A549 (cell line): ENCODE data around the gene ANKRD24. TPM values are rescaled to one million over a fixed set of nuclear protein-coding genes. Genes with fewer than 3 reads are reported as not detected.
A peak's percentile ranks its signal among the peaks of the same experiment; 100 is the strongest.

Experiments
- ATAC-seq, 2 experiments: fragments of 200-7000 bp in 1 of 2; fragments of >200 bp in 1 of 2; cut with Nextera tagmentation in 1 of 2; cut with Tn5 transposase in 1 of 2; 3 replicates each; pipeline versions ENCODE4 v1.8.0 to v1.9.1; 2018 to 2020; ENCODE audit warnings: mild to moderate bottlenecking in 1 of 2, moderate library complexity in 1 of 2
- CTCF ChIA-PET: fragments of 300-600 bp; sonication (Branson Sonifier 250); formaldehyde crosslinking; extraction: SDS; loops from one replicate; lab custom pipeline; 2021; ENCODE audit warnings: antibody characterized with exemption, inconsistent platforms; lab: Yijun Ruan, JAX
- POLR2A ChIA-PET: fragments of 350-600 bp; formaldehyde crosslinking; extraction: SDS; loops from one replicate; lab custom pipeline; 2021; ENCODE audit warnings: antibody characterized with exemption, inconsistent platforms; lab: Yijun Ruan, JAX
- DNase-seq, 2 experiments: peaks; one replicate each; pipeline versions ENCODE4 v3.0.0 to v3.0.0-alpha.2; 2011 to 2016; ENCODE audit warnings: low read depth in 1 of 2, low spot score in 1 of 2
- FAIRE-seq: peaks from 2 replicates; lab custom pipeline; 2011; peaks lifted over from hg19 to GRCh38; lab: Jason Lieb, UNC
- H3K27ac ChIP-seq, 2 experiments: fragments of >200 bp; sonication (Bioruptor Twin); formaldehyde crosslinking; 3 replicates each; pipeline ENCODE4 v1.5.1; 2016 to 2017
- H3K4me1 ChIP-seq: fragments of >200 bp; sonication (Bioruptor Twin); formaldehyde crosslinking; 3 replicates; pipeline ENCODE4 v1.6.1; 2016
- H3K4me2 ChIP-seq: fragments of >200 bp; sonication (Bioruptor Twin); formaldehyde crosslinking; 3 replicates; pipeline ENCODE4 v1.6.1; 2016
- H3K4me3 ChIP-seq: fragments of >200 bp; sonication (Bioruptor Twin); formaldehyde crosslinking; 3 replicates; pipeline ENCODE4 v1.5.1; 2016
- H3K9me3 ChIP-seq: fragments of >200 bp; sonication (Bioruptor Twin); formaldehyde crosslinking; 3 replicates; pipeline ENCODE4 v1.6.1; 2016
- ATOH8 ChIP-seq: fragments of 250-450 bp; sonication (Bioruptor Pico); IDR thresholded peaks from 2 replicates; pipeline ENCODE4 v1.5.0; 2020; ENCODE audit warnings: low read depth, mild to moderate bottlenecking, moderate library complexity
- BHLHE40 ChIP-seq: IDR thresholded peaks from 2 replicates; pipeline ENCODE4 v1.6.1; 2012; ENCODE audit warnings: low read depth, low read length, inconsistent platforms
- CBX2 ChIP-seq: fragments of 200-600 bp; sonication (generic); IDR thresholded peaks from 2 replicates; pipeline ENCODE4 v1.6.1; 2016; ENCODE audit warnings: low read depth, mild to moderate bottlenecking, borderline replicate concordance
- CEBPB ChIP-seq, 2 experiments: fragments of >200 bp in 1 of 2; sonication (Bioruptor Twin) in 1 of 2; formaldehyde crosslinking in 1 of 2; IDR thresholded peaks; 2 replicates each; pipeline ENCODE4 v1.6.1; 2012 to 2016
- CHD4 ChIP-seq: fragments of 200-600 bp; sonication (generic); IDR thresholded peaks from 2 replicates; pipeline ENCODE4 v1.6.1; 2016; ENCODE audit warnings: antibody characterized with exemption, mild to moderate bottlenecking, borderline replicate concordance
- CTCF ChIP-seq: fragments of >200 bp; sonication (Bioruptor Twin); formaldehyde crosslinking; IDR thresholded peaks from 3 replicates; pipeline ENCODE4 v1.5.1; 2016
- EHMT2 ChIP-seq: fragments of 200-600 bp; sonication (generic); IDR thresholded peaks from 2 replicates; pipeline ENCODE4 v1.6.1; 2016; ENCODE audit warnings: antibody characterized with exemption, low read depth, mild to moderate bottlenecking, moderate library complexity
- EP300 ChIP-seq, 2 experiments: fragments of >200 bp; sonication (Bioruptor Twin); formaldehyde crosslinking; IDR thresholded peaks; 2 replicates in 1 of 2; 3 replicates in 1 of 2; pipeline ENCODE4 v1.6.1; 2016 to 2017
- ESRRA ChIP-seq: fragments of 150-350 bp; IDR thresholded peaks from 2 replicates; pipeline ENCODE4 v1.6.1; 2014; ENCODE audit warnings: mild to moderate bottlenecking, low read length, borderline replicate concordance
- HES2 ChIP-seq: fragments of >200 bp; sonication (Bioruptor Twin); formaldehyde crosslinking; IDR thresholded peaks from 2 replicates; pipeline ENCODE4 v1.6.1; 2016
- HEYL ChIP-seq: fragments of 250-450 bp; sonication (Bioruptor Pico); IDR thresholded peaks from 2 replicates; pipeline ENCODE4 v1.8.0; 2021; ENCODE audit warnings: mild to moderate bottlenecking, moderate library complexity
- HMGXB4 ChIP-seq: fragments of 250-450 bp; sonication (Bioruptor Pico); IDR thresholded peaks from 2 replicates; pipeline ENCODE4 v1.5.0; 2021; ENCODE audit warnings: mild to moderate bottlenecking, moderate library complexity, borderline replicate concordance
- HOXB13 ChIP-seq: fragments of 250-450 bp; sonication (Bioruptor Pico); IDR thresholded peaks from 2 replicates; pipeline ENCODE4 v1.5.0; 2020; ENCODE audit warnings: low read depth, mild to moderate bottlenecking, moderate library complexity
- KDM5A ChIP-seq: fragments of 200-600 bp; sonication (generic); IDR thresholded peaks from 2 replicates; pipeline ENCODE4 v1.6.1; 2016; ENCODE audit warnings: antibody characterized with exemption, mild to moderate bottlenecking
- MAFK ChIP-seq: fragments of 450-650 bp; IDR thresholded peaks from 2 replicates; pipeline ENCODE4 v1.6.1; 2014; ENCODE audit not compliant: partially characterized antibody
- MAX ChIP-seq: IDR thresholded peaks from 2 replicates; pipeline ENCODE4 v1.6.1; 2012
- MAZ ChIP-seq: fragments of 150-350 bp; IDR thresholded peaks from 2 replicates; pipeline ENCODE4 v1.6.1; 2014; ENCODE audit warnings: antibody characterized with exemption, low read depth, low read length, borderline replicate concordance
- PBX3 ChIP-seq: IDR thresholded peaks from 2 replicates; pipeline ENCODE4 v1.6.1; 2012
- PHF8 ChIP-seq: fragments of 200-600 bp; sonication (generic); IDR thresholded peaks from 2 replicates; pipeline ENCODE4 v1.6.1; 2016; ENCODE audit warnings: low read depth, mild to moderate bottlenecking, antibody characterized with exemption, moderate library complexity, borderline replicate concordance
- POLR2A ChIP-seq: IDR thresholded peaks from 2 replicates; pipeline ENCODE4 v1.6.1; 2012; ENCODE audit warnings: mild to moderate bottlenecking, low read length
- RAD21 ChIP-seq, 2 experiments: fragments of >200 bp in 1 of 2; sonication (Bioruptor Twin) in 1 of 2; formaldehyde crosslinking in 1 of 2; IDR thresholded peaks in 1 of 2; conservative IDR thresholded peaks in 1 of 2; 2 replicates in 1 of 2; 3 replicates in 1 of 2; pipeline ENCODE4 v1.6.1; 2012 to 2018; ENCODE audit warnings: inconsistent platforms in 1 of 2
- RARB ChIP-seq: fragments of 250-450 bp; sonication (Bioruptor Pico); IDR thresholded peaks from 2 replicates; pipeline ENCODE4 v1.8.0; 2021; ENCODE audit warnings: mild to moderate bottlenecking, moderate library complexity
- RFX5 ChIP-seq: fragments of 450-650 bp; IDR thresholded peaks from 2 replicates; pipeline ENCODE4 v1.7.1; 2014; ENCODE audit warnings: antibody characterized with exemption, mild to moderate bottlenecking, moderate library complexity
- SMC3 ChIP-seq: fragments of >200 bp; sonication (Bioruptor Twin); formaldehyde crosslinking; IDR thresholded peaks from 3 replicates; pipeline ENCODE4 v1.6.1; 2018; ENCODE audit warnings: inconsistent platforms
- TP53 ChIP-seq: fragments of 250-450 bp; sonication (Bioruptor Pico); IDR thresholded peaks from 2 replicates; pipeline ENCODE4 v1.5.0; 2021; ENCODE audit warnings: mild to moderate bottlenecking, moderate library complexity
- ZC3H11A ChIP-seq: fragments of 450-650 bp; IDR thresholded peaks from 2 replicates; pipeline ENCODE4 v1.6.1; 2014; ENCODE audit warnings: antibody characterized with exemption, mild to moderate bottlenecking
- ZFP36 ChIP-seq: fragments of 450-650 bp; IDR thresholded peaks from 2 replicates; pipeline ENCODE4 v1.6.1; 2014; ENCODE audit warnings: borderline replicate concordance; ENCODE audit not compliant: partially characterized antibody
- WGBS: methylation state at CpG from one replicate; pipeline ENCODE4 v1.1.6; 2017; ENCODE audit errors: missing lambda C conversion rate; 5-methylcytosine and 5-hydroxymethylcytosine counted together
- polyA plus RNA-seq, 4 experiments: library from polyadenylated mRNA; depleted of rRNA in 3 of 4; stranded (reverse); fragments of >200 nt; fragmentation: RNase III in 1 of 4; extraction: RNeasy Plus Mini Kit Qiagen cat#74134 plus additional on column Dnase treatment in 1 of 4; gene quantifications; 2 replicates in 3 of 4; 3 replicates in 1 of 4; pipeline ENCODE4 v1.2.3, GENCODE V29; 2011 to 2017

Gene ANKRD24
- polyA plus RNA-seq, 2 of the 4 experiments (the other 2 are of a cell fraction), result 0.28 to 0.36 TPM

- H3K4me3 ChIP-seq, result no peak overlapping the region
- H3K4me2 ChIP-seq, result no peak overlapping the region
- no peak for ATAC-seq
- H3K9me3 ChIP-seq, result no peaks in the 10 kb centered on the region
- ChIA-PET CTCF (interaction anchor here (0.5 to 6.0 kb wide), 7 partner anchors 13 to 1387 kb away, joined by 3 to 66 read pairs (median 3); partner anchors contain the start of gene CREB3L3), POLR2A (no interaction called here)
- H3K27ac ChIP-seq, result 0 out of 6 replicates have a peak overlapping the region, but pooled peaks have one; percentile 1 to 2
- TF ChIP-seq POLR2A (no peak), ZFP36 (no peak), SMC3 (no peak), CBX2 (no peak), HOXB13 (CRISPR knock-in tag) (no peak), CTCF (no peak), RFX5 (no peak), MAX (no peak), CEBPB (IDR thresholded peaks at IDR 0.05) (no peak), KDM5A (no peak), ATOH8 (CRISPR knock-in tag) (no peak), HES2 (no peak), TP53 (CRISPR knock-in tag) (no peak), CHD4 (no peak), ZC3H11A (no peak), HEYL (no peak), MAFK (no peak), ESRRA (no peak)
- 76% methylated on average over 5 of the region's 5 CpGs for WGBS
- H3K4me1 ChIP-seq, result peaks cover 19% of the 10 kb centered on the region
- DNase-seq, result no peak
- FAIRE-seq, result no peak
These were observed 44.0 kb upstream of the ANKRD24 start for GRCh38 chr19:4138445-4138844.

GRCh38 chr19:4139614-4140236 lies 42.8 kb upstream of the ANKRD24 start:
- Histone ChIP-seq H3K4me2 (peak overlapping the region; percentile 65), H3K27ac (peak overlapping the region; percentile 77 to 81), H3K4me1 (peaks cover 20% of the 10 kb centered on the region), H3K4me3 (no peak overlapping the region), H3K9me3 (no peaks in the 10 kb centered on the region)
- DNase-seq (peak; percentile 72 to 76), FAIRE-seq (no peak), ATAC-seq (peak; percentile 80 to 89)
- TF ChIP-seq PHF8 (no peak), MAX (0 out of 2 replicates have a peak, but pooled peaks have one; percentile 14), EHMT2 (no peak), RAD21 (conservative IDR thresholded peaks at IDR 0.05 in 1 of 2, IDR thresholded peaks at IDR 0.05 in 1 of 2) (peak; percentile 52 to 54; a peak in 4 of 5 replicates), ZFP36 (peak; percentile 62), CTCF (peak; percentile 52), MAZ (no peak), RARB (no peak), HMGXB4 (no peak), SMC3 (peak; percentile 60), BHLHE40 (no peak), EP300 (IDR thresholded peaks at IDR 0.05) (no peak), PBX3 (no peak)
- WGBS, result 22% methylated on average over 14 of the region's 14 CpGs
- ChIA-PET CTCF (interaction anchor here (0.6 to 6.0 kb wide), 41 partner anchors 9 to 374 kb away, joined by 3 to 66 read pairs (median 4); partner anchors contain the start of genes CREB3L3 and EEF2), POLR2A (interaction anchor here (0.5 to 1.4 kb wide), 4 partner anchors 9 to 422 kb away, joined by 3 to 5 read pairs (median 4); partner anchors contain the start of gene EEF2)
